SW480 (cell line): ENCODE measurements around the gene FADS2.

Experiments used
- DNase-seq: peaks from one replicate; pipeline ENCODE4 v3.0.0-alpha.2; 2016; ENCODE audit warnings: low spot score

FADS2 gene

DNA sequence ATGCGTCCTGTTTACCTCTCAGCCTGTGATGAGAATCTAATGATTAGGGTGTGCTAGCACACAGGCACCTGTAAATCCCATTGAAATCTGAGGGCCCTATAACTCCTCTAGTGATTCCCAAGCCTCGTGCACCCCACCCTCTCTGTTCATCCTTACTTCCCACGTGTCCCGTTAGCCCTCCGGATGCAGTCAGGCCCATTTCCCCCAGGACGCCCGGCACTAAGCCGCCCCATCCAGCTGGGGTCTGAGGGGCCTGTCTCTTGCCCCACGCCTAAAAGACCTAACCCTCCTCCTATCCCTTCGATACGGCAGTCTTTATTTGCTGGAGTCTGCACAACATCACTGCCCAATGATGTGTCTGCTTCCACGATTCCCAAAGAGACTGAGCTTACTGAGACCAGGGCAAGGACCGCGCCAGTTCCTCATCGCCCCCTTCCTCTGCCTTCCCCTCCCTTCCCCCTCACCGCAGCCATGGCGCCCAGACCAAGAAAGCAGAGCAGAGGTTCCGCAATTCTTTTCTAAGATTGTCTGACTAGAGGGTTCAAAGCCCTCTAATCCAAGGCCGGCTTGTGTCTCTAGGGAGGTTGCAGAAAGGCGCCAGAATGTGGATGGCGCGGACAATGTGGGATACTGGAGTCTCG lies 1.1 kb upstream of the FADS2 start:
- DNase-seq, result no peak

DNA sequence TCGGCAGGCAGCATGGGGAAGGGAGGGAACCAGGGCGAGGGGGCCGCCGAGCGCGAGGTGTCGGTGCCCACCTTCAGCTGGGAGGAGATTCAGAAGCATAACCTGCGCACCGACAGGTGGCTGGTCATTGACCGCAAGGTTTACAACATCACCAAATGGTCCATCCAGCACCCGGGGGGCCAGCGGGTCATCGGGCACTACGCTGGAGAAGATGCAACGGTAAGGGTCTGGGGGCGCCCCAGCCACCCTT lies 204 bp downstream of the FADS2 start:
- DNase-seq, result no peak

DNA sequence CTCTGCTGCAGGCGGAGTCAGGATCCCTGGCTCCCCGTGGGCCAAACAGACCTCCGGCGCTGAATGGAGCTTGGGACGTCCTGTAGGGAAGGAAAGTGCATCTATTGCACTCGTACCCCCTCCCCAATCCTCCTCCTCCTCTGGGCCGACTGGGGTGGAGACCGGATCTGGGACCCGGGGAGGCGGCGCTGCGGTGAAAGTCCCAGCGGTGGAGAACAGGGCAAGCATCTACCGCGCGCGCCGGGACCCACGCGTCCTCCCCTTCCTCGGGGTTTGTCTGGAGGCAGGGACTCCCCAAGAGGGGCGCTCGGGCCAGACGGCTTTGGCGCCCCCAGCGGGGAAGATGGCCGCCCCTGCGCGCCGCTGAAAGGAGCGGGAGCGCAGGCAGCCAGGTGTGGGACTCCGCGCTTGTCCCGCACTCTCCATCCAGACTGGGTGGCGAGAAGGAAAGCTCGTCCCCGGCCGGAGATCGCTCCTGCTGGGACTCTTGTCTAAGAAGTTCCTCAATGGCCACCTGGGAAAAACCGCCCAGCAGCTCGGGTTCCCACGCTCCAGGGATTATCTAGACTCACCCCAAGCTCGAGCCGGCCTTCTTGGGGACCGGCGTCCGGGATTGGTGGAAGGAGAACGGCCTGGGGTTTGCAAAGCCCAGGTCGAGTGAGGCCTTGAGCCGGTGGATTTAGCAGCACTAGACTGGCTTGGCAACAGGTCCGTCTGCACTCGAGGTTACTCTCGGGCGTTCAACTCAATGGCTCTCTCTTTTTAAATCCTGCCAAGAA lies 718 bp downstream of the FADS2 start:
- DNase-seq, result no peak

DNA sequence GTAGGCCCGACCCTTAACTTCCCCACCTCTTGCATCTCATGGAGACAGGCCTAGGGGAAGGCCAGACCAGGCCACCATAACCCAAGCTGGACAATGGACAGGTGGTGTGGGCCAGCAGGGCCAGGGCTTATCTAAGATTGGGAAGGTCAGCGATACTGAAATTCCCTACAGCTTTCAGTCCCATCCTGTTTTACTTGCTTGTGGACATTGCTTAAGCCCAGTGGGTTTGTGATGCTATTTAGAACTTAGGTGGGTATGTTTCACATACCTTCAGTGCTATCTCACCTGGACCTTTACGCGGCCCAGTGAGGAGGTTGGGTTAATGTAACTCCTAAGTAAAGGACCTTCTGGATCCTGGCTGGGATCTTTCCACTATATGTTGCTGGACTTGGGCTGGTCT lies 1.7 kb downstream of the FADS2 start:
- DNase-seq, result no peak

DNA sequence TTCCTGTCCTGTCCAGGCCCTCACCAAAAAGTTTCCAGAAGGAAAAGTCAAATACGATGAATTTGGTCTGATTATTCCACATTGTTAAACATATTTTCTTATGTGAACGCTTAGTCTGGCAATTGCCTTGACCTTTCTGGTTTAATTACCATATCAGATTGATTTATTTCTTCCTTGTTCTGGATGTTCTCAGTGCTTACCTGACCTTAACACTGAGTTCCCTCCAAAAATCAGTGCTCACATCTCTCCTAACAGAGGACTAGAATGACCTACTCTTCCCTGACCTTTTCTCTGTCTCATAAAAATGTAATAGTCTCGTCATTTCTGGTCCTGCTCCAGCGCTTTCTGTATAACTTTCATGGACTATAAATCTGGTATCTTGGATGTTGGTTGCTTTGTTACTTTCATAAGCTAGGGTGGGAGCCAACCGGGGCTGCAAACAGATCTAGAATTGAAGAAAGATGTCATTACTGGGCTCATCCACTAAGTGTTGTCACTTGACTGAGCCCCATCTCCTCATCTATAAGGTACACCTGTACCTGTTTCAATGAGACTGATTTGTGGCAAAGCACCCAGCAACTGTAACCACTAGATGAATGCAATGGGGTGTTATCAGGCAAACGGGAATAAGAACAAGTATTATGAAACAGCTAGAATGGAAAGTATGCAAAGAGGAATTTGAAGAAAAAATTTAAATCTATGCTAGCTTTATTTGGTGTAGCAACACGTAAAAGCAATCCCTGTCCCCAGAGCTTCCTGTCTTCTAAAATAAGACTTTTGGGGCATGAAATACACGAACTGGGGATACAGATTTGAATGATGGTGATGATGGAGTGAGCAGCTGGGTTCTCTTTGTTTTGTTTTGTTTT lies 2.4 kb downstream of the FADS2 start:
- no peak for DNase-seq

DNA sequence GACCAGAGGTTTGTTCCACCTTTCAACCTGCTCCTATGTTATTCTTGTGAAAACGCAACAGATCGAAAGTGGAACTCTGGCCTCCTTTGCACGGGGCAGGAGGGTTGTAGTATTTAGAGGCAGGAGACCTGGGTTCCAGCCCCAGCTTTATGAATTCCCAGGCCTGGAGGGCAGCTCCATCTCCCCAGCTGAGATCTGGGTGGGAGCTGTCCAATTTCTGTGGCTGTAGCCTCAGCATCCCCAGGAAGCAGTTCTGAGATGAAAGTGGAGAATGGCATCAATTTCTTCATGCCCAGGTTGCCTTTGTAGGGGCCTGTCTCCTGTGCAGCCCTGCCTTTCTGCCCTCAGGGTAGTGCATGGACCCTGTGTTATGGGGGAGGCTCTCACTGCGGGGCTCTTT lies 4.1 kb downstream of the FADS2 start:
- DNase-seq, result no peak

DNA sequence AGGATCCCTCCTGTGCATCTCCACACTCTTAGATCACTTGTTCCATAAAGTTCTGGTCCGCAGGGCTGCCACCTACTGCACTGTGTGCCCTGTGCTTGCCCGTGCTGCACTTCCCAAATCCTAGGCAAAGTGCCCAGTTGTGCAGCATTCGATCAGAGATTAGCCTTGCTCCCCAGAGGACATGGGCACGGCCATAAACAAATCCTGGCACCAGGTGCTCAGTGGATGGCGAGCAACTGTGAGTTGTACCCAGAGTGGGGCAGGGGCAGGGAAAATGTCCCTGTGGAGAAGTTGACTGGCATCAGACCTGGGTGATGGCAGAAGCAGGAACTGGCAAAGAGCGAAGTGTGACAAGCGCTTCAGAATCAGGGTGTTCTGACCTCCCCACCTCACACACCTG lies 4.7 kb downstream of the FADS2 start:
- DNase-seq, result no peak

DNA sequence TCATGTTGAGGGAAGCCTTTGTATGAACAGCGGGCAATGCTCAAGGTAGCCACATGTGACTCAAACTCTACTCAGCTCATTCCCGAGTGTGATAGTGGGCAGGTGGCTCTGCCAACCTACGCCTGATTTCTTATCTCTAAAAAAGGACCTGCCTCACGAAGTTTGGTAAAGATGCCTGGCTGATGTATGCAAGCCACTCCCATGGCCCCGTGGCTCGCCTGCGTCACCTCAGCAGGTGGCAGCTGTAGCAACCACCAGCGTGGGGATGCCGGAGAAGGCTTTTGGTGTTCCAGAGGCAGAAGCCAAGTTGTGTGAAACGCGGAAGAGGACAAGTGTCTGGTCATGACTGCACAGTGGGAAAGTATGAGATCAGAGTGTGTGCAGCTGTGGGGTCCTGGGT lies 5.4 kb downstream of the FADS2 start:
- DNase-seq, result no peak

DNA sequence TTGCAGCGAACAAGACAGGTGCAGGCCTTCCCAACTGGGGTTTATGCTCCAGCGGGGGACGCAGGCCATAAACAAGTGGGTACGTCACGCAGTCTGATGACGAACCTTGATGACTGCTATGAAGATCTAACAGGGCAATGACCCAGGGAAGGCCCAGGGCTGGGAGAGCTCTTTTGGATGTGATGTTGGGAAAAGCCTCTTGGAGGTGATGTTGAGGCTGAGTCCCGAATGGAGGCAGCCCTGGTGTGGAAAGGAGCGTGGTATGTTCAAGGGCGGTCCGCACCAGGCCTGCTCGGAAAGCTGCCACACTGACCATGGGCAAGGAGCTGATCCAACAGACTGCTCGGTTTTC lies 5.8 kb downstream of the FADS2 start:
- DNase-seq, result no peak

DNA sequence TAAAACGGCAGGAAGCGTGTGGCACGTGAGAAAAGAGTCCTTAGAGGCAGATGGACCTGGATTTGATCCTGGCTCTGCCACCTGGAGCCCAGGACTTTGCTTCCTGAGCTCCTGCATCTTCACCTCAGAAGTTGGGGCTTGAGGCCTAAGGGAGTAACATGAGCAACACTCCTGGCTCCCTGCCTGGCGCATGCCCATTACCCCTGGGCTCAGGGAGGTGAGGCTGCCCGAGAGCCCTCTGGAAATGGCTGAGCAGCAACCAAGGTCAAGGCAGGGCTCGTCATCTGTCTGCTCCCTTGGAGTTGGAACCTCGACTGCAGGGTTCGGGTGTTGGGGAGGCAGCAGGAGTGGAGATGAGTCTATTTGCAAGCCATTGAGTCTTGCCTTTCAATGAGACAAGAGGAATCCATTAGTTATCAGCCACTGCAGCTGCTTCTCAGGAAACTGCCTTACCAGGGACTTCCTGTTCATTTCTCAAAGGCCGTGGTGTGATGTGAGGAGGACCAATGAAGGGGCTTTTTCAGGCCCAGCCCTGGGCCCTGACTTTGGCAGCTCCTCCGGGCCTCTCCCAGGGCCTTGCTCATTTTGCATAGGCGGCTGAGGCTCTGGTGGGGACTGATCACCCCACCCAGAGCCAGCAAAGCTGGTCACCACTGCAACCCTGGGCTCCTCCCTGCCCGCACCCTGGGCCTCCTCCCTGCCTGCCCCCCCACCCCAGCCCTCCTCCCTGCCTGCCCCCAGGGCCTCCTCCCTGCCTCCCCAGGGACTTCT lies 6.4 kb downstream of the FADS2 start:
- DNase-seq, result no peak

DNA sequence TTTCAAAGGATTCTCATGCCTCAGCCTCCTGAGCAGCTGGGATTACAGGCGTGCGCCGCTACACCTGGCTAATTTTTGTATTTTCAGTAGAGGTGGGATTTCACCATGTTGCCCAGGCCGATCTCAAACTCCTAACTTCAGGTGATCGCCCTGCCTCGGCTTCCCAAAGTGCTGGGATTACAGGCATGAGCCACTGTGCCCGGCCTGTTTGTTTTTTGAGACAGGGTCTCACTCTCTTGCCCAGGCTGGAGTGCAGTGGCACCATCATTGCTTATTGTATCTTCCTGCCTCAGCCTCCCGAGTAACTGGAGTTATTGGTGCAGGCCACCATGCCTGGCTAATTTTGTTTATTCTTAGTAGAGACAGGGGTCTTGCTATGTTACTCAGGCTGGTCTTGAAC lies 8.1 kb downstream of the FADS2 start:
- DNase-seq, result no peak

DNA sequence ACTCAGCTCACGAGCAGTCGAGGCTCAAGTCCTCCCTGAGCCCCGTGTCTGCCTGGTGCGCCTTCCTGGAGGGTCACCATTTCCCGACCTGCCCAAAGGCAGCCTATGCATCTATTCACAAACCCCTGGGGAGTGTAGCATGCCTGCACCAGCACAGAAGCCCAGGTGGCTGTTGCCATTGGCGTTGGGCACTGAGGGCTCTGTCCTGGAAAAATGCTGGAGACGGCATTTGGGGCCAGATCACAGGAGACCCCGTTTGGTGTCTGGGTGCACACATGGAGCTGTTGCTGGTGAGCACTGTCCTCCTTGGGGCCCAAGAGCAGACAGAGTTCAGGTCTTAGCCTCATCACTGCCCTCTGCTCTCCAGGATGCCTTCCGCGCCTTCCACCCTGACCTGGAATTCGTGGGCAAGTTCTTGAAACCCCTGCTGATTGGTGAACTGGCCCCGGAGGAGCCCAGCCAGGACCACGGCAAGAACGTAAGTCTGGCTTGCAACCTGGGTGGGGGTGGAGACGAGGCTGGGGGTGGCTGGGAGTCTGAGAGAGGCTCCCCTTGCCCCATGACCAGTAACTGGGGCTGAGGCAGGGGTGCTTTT lies 9.4 kb downstream of the FADS2 start:
- DNase-seq, result no peak

DNA sequence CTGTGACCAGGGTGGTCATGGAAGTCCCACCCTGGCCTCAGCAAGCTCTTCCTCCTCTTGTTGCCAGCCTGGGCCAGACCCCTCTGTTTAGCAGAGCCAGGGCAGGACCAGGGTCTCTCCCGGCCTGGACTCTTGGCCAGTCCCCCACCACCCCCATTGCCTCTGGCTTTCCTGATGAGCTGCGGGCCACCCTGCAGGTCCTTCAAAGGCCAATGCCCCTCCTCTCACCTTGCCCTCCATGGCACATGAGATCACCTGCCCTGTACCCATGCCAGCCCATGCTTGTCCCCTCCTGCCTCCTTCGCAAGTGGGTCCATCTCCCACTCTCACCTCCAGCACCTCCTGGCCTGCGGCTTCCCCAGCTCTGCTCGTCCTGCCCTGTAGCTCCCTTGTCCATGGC lies 10.4 kb downstream of the FADS2 start:
- DNase-seq, result no peak

DNA sequence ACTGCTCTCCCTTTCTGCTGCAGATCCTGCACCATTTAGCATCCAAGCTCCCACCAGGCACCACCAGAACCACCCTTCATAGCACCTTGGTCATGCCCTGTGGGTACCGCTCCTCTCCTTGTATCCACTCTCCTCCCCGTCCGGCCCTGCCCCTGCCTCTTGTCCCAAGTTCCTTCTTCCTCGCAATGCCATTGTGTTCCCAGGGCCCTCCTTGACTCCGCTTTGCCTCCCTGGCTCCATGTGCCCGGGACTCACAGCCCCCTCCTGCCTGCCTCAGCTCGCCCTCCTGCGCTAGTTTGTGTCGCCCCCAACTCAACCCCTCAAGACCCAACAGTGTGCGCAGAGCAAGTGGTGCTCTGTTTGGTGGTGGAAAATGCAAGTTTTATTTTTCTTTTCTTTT lies 10.8 kb downstream of the FADS2 start:
- DNase-seq, result no peak

DNA sequence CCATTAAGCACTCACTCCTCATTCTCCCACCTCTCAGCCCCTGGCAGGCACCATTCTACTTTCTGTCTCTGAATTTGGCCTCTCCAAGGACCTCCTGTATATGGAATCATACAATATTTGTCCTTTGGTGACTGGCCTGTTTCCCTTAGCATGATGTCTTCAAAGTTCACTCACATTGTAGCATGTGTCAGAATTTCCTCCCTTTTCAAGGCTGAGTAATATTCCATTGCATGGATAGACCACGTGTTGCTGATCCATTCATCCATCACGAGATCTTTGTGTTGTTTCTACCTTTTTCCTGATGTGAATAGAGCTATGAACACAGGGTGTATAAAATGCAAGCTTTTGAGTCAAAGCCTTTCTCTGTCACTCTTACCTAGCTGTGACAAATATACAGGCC lies 11.6 kb downstream of the FADS2 start:
- no peak for DNase-seq

DNA sequence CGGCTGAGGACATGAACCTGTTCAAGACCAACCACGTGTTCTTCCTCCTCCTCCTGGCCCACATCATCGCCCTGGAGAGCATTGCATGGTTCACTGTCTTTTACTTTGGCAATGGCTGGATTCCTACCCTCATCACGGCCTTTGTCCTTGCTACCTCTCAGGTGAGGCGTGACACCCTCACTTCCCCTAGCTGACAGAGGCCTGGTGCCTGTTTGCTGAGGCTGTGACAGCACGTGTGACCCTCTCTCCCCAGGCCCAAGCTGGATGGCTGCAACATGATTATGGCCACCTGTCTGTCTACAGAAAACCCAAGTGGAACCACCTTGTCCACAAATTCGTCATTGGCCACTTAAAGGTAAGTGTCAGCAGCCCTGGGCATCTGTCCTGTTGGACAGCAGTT lies 12.3 kb downstream of the FADS2 start:
- no peak for DNase-seq

DNA sequence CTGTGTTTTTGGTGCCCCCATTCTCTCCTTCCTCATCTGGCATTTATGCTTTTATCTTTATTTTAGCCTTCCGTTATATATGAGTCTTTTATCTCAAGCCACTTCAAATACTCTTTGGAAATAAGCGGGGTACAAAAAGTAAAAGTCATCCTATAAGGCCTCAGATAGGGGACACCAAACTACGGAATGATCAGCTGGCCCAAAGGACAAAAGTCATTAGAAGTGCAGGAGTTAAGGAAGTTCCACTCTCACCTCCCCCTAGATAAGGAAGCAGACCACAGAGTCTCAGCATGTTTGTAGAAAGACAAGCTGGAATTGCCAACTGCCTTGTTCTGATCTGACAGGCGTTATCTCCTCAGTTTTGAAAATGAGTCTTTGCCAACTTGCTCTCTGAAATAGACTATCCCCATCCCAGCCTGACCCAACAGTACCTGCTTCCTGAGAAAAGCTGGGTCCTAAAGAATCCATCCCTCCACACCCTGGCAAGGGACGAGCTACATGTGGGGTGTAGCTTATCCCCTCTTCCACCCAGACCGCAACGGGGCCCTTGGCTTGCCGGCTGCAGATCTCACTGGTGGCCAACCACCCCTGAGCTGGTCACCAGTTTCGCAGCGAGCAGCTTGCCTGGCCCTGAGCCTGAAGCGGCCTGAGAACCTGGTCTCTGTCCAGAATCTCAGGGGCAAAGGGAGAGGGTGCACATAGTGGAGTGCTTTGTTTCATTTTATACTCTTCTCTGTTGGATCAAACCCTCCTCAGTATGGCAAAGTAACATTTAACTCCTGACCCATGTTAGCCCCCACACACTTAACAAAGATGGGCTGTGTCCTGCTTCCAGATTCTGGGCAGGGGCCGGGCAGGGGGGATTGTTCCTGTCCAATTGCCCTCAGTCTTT lies 13.8 kb downstream of the FADS2 start:
- no peak for DNase-seq

DNA sequence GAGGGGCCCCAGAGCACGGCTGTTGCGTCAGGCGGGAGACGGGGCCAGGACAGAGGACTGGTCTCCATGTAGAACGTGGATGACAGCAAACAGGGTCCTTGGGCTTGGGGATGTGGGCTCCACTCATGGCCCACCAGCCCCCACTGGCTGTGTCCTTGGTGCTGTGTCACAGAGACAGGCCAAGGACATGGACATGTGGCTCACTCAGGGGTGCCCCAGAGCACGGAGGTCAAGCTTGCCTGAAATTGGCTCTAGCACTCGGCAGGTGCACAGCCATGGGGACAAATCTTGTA lies 14.4 kb downstream of the FADS2 start:
- no peak for DNase-seq

DNA sequence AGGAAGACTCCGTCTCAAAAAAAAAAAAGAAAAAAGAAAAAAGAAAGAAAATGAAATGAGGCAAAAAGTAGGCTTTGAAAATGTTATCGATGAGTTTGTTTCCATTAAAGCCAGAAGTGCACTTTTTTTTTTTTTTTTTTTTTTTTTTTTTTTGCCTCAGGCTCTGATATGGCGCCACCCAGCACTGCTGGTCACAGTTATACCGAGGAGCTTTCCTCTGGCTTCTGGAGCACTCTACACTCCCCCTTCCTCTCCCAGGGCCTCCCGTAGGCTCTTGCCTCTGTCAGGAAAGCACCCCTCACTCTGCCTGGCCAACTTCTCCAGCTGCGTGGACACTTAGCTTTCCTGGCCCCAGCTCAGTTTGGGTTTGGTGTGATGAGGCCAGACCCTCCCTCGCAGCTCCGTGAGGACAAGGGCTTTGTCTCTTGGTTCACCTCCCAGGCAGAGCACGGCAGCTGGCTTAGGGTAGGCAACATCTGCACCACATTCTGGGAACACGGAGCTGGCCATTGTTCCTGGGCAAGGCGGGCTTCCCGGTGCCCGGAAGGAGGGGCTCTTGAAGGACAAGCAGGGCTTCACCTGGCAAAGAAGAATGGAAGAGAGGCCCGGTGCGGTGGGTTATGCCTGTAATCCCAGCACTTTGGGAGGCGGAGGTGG lies 16.9 kb downstream of the FADS2 start:
- no peak for DNase-seq

DNA sequence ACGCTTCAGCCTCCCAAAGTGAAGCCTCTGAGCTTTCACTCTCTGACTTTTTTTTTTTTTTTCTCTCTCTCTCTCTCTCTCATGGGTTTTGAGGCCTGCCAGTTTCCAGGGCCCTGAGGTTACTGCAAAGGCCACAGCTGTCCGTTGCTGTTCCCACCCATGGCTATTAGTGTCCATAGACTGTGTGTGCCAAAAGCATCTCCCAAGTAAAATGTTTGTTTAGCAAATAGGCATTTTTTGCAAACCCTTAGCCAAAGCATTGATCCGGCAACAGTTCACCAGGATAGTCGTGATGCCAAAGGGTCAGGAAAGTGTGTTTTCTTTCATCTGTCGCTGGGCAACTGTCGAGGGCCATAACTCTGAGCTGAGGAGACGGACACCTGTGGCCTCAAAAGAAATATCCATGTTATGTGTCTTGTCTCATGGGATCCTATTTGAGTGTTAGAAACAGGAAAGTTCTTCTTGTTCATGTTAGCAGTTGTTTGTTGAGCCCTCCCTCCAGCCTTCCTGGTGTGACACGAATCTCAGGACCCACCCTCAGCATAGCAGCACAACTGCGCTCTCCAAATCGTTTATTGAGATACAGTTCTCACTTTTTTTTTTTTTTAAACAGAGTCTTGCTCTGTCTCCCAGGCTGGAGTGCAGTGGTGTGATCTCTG lies 18.4 kb downstream of the FADS2 start:
- DNase-seq, result no peak
